LNCaP clone FGC (cell line): ENCODE data around the gene FREM2.

ENCODE experiments used
- DNase-seq: peaks from one replicate; pipeline ENCODE4 v3.0.0-alpha.2; 2011; ENCODE audit warnings: low read depth
- H3K4me3 ChIP-seq: 2 replicates; pipeline ENCODE4 v1.5.1; 2011; ENCODE audit warnings: mild to moderate bottlenecking, low read depth, low read length, control low read depth
- CTCF ChIP-seq: IDR thresholded peaks from 2 replicates; pipeline ENCODE4 v1.5.1; 2012; ENCODE audit warnings: mild to moderate bottlenecking; ENCODE audit not compliant: control insufficient read depth, insufficient read depth; ENCODE audit errors: extremely low read depth

The FREM2 gene

GRCh38 chr13:38787550-38787949 is 100.7 kb downstream of the FREM2 start:
- TF ChIP-seq CTCF = no peak
- H3K4me3 ChIP-seq = no peak overlapping the region
- no peak for DNase-seq

GRCh38 chr13:38796890-38797289 is 110.0 kb downstream of the FREM2 start:
- no peak for DNase-seq
- H3K4me3 ChIP-seq = no peak overlapping the region
- no peak for TF ChIP-seq CTCF

- TF ChIP-seq CTCF = no peak
- no peak for DNase-seq
- no peak overlapping the region for H3K4me3 ChIP-seq
These were observed 116.7 kb downstream of the FREM2 start for GRCh38 chr13:38803531-38803930.

- no peak for TF ChIP-seq CTCF
- no peak for DNase-seq
- no peak overlapping the region for H3K4me3 ChIP-seq
These were observed 117.2 kb downstream of the FREM2 start for GRCh38 chr13:38804061-38804460.

- DNase-seq = no peak
- H3K4me3 ChIP-seq = no peak overlapping the region
- TF ChIP-seq CTCF = no peak
These were observed 117.7 kb downstream of the FREM2 start for GRCh38 chr13:38804536-38804935.

GRCh38 chr13:38814331-38814730 is 127.5 kb downstream of the FREM2 start:
- DNase-seq = no peak
- TF ChIP-seq CTCF = no peak
- H3K4me3 ChIP-seq = no peak overlapping the region

- no peak for DNase-seq
- no peak for TF ChIP-seq CTCF
- no peak overlapping the region for H3K4me3 ChIP-seq
These were observed 132.2 kb downstream of the FREM2 start for GRCh38 chr13:38819053-38819452.
